Left colon (tissue), 2 donors: ENCODE measurements around the gene OSTF1. TPM values are rescaled to one million over a fixed set of nuclear protein-coding genes. Genes with fewer than 3 reads are reported as not detected.
A peak's percentile ranks its signal among the peaks of the same experiment; 100 is the strongest.

Source experiments
- ATAC-seq: fragments of 200-7000 bp; cut with Tn5 transposase; one replicate; pipeline ENCODE4 v1.9.1; 2020; ENCODE audit warnings: mild to moderate bottlenecking, moderate library complexity
- DNase-seq, 2 donors: peaks; one replicate each; pipeline ENCODE4 v3.0.0-alpha.2; 2020
- intact Hi-C, 2 donors: fragments of 100-400 bp; cut with DNase I in 1 of 2; cut with micrococcal nuclease in 1 of 2; formaldehyde crosslinking; loops; one replicate each; pipeline versions ENCODE4 v1.11.2 to v1.14.0; 2022; cut with DNase I, micrococcal nuclease
- total RNA-seq, 2 donors: library from RNA; stranded (reverse); fragmentation: NEBNext Ultra II Directional; extraction: Animal tissue kit (Norgen Biotek cat#: 25700); gene quantifications; one replicate each; pipeline ENCODE4 v1.2.1, GENCODE V29; 2021
- donor health status: DM: no; HTN: no; CAD: no.
- donor health status: DM: yes; HTN: yes; CAD: no.

OSTF1 gene
- total RNA-seq, 2 donors from 2014 or later, result 69.4 to 75.1 TPM

DNA sequence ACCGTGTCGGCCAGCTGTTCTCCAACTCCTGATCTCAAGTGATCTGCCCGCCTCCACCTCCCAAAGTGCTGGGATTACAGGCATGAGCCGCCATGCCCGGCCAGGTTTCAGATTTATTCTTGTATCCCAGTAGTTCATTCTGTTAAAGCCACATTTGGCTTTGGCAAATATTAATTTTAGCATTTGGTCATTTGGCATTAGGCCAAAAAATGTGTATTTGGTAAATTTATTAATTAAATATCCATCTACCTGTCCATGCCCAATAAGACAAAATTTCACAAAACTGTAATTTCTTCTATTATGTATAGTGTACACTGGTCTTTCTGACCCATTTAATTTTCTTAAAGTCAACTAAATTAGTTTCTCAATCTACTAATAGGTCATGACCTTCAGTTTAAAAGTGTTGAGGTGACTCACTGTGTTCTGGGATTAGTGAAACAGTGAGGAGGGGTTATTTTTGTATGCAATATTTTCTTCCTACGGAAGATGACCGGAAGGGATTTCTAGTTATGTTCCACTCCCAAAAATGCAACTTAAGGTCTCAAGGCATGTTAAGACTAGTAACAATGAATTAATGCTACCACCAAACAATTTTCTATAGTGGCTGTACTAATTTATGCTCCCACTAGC, 21.0 kb downstream of the OSTF1 start:
- no peak for DNase-seq
- intact Hi-C loops, result no loop called here
- no peak for ATAC-seq

DNA sequence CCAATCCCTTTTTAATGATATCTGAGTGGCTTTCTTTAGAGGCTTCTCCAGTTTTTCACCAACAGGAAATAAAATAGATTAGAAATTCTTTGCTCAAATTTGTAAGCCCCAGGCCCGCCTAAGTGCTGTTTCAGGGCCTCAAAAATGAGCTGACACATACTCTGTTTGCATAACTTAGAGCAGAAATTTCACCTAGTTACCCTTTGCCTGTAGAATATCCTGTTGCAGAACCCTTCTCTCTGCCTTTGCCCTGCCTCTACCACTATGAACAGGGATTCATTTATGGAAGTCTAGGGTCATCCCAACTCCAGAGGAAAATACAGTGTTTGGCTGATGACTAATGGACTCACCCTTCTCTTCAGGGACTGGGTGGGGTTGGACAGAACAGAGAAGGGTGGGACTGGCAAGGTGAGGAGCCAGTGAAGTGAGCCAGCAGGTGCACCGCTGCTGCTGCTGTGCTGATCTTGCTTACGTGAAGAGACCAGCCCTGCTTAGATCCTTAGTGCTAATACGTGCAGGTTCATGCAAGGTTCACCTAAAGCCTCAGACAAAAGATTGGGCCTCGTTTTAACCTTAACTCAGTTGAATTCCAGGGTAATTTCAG, 22.8 kb downstream of the OSTF1 start:
- peak; percentile 58 to 79 for DNase-seq

DNA sequence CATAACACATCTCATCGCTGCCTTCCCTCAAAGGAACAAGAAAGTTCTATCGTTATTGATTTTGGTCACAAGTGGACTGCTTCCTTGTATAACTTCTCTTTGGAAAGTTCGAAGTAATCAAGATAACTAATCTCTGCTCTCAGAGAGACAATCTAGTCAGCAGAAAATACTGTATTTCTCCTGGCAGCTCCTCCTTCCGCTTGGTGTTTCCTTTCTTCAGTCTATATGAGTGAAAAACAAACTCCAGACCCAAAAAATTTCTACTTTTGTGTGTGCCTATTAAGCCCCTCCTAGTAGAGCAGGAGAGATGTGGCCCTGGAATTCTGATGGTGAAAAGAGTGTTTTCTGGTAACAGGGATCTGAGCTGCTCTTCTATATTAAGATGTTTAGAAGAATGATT, 24.5 kb downstream of the OSTF1 start:
- intact Hi-C loops, result no loop called here
- DNase-seq (no peak), ATAC-seq (no peak)

More for the DNA sequence above, 22.8 kb downstream of the OSTF1 start:
- intact Hi-C loops, result no loop called here
- peak; percentile 97 for ATAC-seq

GRCh38 chr9:75116306-75116705, 28.0 kb downstream of the OSTF1 start:
- intact Hi-C loops, result no loop called here

GRCh38 chr9:75117564-75117963, 29.2 kb downstream of the OSTF1 start:
- intact Hi-C loops, result no loop called here
- no peak for ATAC-seq

More at GRCh38 chr9:75116306-75116705, 28.0 kb downstream of the OSTF1 start:
- ATAC-seq, result no peak
- no peak for DNase-seq

GRCh38 chr9:75120686-75121085, 32.4 kb downstream of the OSTF1 start:
- ATAC-seq (peak; percentile 18), DNase-seq (no peak)
- intact Hi-C loops, result no loop called here

More at GRCh38 chr9:75117564-75117963, 29.2 kb downstream of the OSTF1 start:
- no peak for DNase-seq

- DNase-seq (no peak), ATAC-seq (no peak)
- intact Hi-C loops, result no loop called here
These were observed 33.7 kb downstream of the OSTF1 start for GRCh38 chr9:75121914-75122558.

DNA sequence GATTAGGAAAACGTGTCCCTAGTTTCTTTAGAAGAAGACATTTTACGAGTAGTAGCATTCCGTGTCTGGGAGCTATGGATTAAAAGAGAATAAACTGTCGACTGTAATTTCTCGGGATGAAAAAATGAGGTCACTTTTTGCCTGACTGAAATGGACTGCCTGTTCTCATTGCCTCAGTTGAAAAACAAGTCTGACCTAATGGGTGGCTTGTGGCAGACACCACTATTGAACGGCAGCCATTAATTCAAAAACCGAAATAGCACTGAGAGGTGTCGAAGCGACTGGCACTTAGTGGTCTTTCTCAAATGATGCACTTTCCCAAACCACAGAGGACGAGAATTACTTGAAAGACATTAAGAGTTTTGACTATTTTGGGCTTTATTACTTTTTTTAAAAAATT, 35.4 kb downstream of the OSTF1 start:
- no peak for ATAC-seq
- DNase-seq, result no peak
- intact Hi-C loops, result no loop called here

- intact Hi-C loops, result no loop called here
- ATAC-seq (no peak), DNase-seq (no peak)
These were observed 40.2 kb downstream of the OSTF1 start for GRCh38 chr9:75128535-75128934.

- DNase-seq (no peak), ATAC-seq (no peak)
- intact Hi-C loops, result no loop called here
These were observed 41.9 kb downstream of the OSTF1 start for GRCh38 chr9:75130172-75130571.

DNA sequence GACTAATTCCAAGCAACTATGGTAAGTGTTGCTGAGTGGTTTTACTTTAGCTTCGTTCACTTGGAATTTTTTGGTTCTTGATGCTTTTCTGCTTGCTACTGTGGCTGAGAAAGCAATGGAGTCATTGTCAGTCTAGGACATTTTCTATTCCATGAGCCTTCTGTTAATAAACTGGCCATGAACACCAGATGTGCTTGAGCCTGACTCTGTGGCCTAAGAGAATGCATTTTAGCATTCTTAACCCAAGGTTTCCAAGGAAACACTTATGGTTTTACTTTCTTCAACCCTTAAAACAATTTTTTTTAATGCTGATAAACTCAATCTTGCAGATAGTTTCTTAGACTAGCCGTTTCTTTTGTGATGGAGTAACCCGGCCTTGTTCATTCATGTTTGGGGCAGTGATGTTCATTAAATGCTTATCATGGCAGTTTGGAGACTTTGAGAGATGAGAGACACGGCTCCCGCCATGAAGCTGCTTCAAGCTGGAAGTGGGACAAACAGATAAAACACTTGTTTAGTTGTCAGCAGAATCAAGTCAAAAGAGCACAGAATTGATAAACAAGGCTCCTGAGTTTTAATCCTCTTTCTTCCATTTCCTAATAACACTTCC, 42.4 kb downstream of the OSTF1 start:
- no peak for DNase-seq
- intact Hi-C loops, result no loop called here
- no peak for ATAC-seq

DNA sequence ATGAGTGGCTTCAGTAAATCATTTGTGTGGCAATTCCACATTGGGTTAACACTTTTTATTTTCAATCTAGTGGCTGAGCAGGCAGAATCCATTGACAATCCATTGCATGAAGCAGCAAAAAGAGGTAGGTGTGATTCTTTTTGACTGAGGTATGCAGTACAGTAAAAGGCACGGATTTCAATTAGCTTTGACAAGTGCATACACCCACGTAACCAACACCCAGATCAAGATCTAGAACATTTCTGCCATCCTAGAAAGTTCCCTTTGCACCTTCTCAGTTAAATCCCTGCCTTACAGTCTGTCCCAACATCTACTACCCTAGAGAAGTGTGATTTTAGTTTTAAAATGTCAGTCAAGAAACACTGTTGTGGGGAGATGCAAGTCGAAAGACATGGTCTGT, 43.4 kb downstream of the OSTF1 start:
- ATAC-seq (no peak), DNase-seq (no peak)
- intact Hi-C loops, result no loop called here

- ATAC-seq, result no peak
- no peak for DNase-seq
- intact Hi-C loops, result no loop called here
These were observed 43.9 kb downstream of the OSTF1 start for GRCh38 chr9:75132244-75132643.

DNA sequence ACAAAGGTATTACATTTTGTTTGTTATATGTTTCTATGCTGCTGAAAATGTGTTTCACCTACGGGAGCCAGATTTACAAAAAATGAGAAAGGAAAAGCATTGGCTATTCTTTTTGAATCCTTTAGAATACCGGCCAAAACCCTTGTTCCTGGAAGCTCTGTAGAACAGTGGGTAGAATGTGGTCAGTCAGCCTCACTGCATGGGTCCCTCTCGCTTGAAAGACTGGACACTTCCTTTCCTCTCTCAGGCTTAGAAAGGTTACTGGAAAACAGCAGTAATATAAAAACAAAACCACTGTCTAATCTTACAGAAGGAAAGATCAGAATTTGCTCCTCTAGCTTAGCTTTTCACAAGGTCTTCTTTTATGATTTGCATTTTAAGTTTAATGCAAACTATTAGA, 45.1 kb downstream of the OSTF1 start:
- DNase-seq, result no peak
- no peak for ATAC-seq
- intact Hi-C loops, result no loop called here

DNA sequence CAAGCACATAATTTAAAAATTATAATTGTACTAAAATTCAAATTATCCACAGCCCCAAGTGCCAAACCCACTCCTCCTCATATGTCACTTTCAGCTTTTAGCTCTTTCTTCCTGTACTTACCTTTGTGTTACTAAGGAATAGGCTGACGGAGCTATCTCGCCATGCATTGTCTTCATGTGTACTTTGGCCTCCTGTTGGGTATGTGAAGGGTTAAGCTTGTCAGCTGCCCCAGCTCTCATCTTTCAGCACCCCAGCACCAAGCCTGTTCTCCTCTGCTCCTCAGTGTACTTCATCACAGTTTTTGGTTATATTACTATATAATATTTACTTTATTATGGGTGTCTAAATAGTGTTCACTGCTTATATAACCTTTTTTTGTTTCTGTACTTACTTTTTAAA, 46.2 kb downstream of the OSTF1 start:
- DNase-seq (no peak), ATAC-seq (no peak)
- intact Hi-C loops, result no loop called here

GRCh38 chr9:75138260-75139040, 50.1 kb downstream of the OSTF1 start:
- ATAC-seq, result no peak
- DNase-seq, result no peak
- intact Hi-C loops, result no loop called here

GRCh38 chr9:75139201-75139600, 50.9 kb downstream of the OSTF1 start:
- no peak for DNase-seq
- ATAC-seq, result no peak
- intact Hi-C loops, result no loop called here

DNA sequence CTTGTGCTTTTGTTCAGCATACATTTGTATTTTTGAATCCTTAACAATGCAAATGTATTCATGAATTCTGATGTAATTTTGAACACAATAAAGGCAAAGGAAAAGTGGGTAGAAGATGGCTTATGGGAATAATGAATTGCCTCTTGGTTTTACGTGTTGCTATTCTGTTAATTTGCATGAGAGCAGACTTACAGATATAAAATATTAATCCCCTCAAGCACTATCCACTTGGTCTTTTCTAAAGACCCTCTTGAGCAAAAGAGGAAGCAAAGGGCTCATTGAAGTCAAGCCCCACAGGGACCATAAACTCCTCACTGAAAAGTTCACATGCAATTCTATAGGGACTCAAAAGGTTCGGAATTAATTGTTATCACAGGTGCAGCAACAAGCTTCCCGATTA, 51.9 kb downstream of the OSTF1 start:
- intact Hi-C loops, result no loop called here
- DNase-seq (no peak), ATAC-seq (no peak)

DNA sequence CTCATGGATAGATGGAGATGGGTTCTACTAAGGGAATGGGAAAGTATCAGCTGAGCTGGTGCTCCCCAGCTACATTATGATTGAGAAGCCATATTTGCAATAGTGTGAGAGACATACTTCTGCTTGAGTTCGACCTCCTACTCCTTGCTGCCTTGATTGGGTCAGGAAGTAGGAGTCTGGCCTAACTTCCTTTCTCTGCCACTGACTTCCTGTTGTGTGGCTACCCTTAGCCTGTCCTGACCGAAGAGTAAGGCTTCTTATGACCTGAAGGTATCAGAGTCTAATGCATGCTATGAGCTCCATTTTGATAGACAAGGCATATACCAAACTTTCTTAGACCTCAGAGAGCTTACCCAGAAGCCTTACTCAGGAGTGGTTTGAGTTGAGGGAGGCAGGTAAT, 53.9 kb downstream of the OSTF1 start:
- ATAC-seq (no peak), DNase-seq (no peak)
- intact Hi-C loops, result no loop called here
